ENCODE data around the gene CARS2. TPM values are rescaled to one million over a fixed set of nuclear protein-coding genes. Genes with fewer than 3 reads are reported as not detected.
"Not testable (repeated sequence)": the region's sequence is repeated elsewhere in the genome, so short reads cannot be mapped to it uniquely, and the experiment has no call there.

The CARS2 gene
- total RNA-seq, 1 experiment from 2014 or later, result 41.9 TPM

DNA sequence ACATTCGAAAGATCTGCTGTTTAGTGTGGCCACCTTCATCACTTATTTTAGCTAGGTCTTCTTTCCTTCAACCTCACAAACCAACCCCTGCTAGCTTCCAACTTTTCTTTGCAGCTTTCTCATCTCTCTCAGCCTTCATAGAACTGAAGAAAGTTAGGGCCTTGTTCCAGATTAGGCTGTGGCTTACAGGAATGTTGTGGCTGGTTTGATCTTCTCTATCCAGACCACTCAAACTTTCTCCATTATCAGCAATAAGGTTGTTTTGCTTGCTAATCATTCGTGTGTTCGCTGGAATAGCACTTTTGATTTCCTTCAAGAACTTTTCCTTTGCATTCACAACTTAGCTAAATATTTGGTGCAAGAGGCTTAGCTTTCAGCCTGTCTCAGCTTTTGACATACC, 44.7 kb downstream of the CARS2 start:
- H2AFZ ChIP-seq (ENCODE audit: low read length), result no peak overlapping the region
- H3K4ac ChIP-seq (ENCODE audit: low read depth, low read length), result no peak overlapping the region
- no peaks in the 10 kb centered on the region for H3K23me2 ChIP-seq (ENCODE audit: insufficient read length, low read depth, low read length, poor library complexity, severe bottlenecking)
- H3K9me3 ChIP-seq (ENCODE audit: control insufficient read depth, low read depth, low read length), result peaks cover 10% of the 10 kb centered on the region
- H2BK5ac ChIP-seq (ENCODE audit: insufficient read length, low read length), result no peak overlapping the region
- H3K4me3 Mint-ChIP-seq, result no peak overlapping the region
- no peak overlapping the region for H2BK12ac ChIP-seq (ENCODE audit: insufficient read length, low read depth, low read length)
- H2AK5ac ChIP-seq (ENCODE audit: insufficient read length, low read length), result no peak overlapping the region
- H3K27ac ChIP-seq (ENCODE audit: insufficient read length, low read depth, low read length), result no peak overlapping the region
- H2BK15ac ChIP-seq (ENCODE audit: low read depth, low read length), result no peak overlapping the region
- no peaks in the 10 kb centered on the region for H3K27me3 Mint-ChIP-seq (ENCODE audit: low read depth)
- H2BK120ac ChIP-seq (ENCODE audit: low read depth, low read length, poor library complexity, severe bottlenecking), result no peak overlapping the region
- H3K79me2 ChIP-seq (ENCODE audit: insufficient read depth, low read length), result no peaks in the 10 kb centered on the region
- H3K23ac ChIP-seq (ENCODE audit: insufficient read length, low read depth, low read length), result no peak overlapping the region
- no peak overlapping the region for H3K4me2 ChIP-seq (ENCODE audit: insufficient read depth, insufficient read length, low read length)
- H3K14ac ChIP-seq (ENCODE audit: insufficient read depth, low read length), result no peak overlapping the region
- no peaks in the 10 kb centered on the region for H3K79me1 ChIP-seq (ENCODE audit: insufficient read depth, low read depth, low read length, poor library complexity, severe bottlenecking)
- H3K4me1 Mint-ChIP-seq, result no peaks in the 10 kb centered on the region
- no peak overlapping the region for H3K9ac ChIP-seq (ENCODE audit: extremely low read depth, insufficient read length, low read length)
- no peak overlapping the region for H2BK20ac ChIP-seq (ENCODE audit: low read depth, low read length, poor library complexity, severe bottlenecking)
- H4K5ac ChIP-seq (ENCODE audit: insufficient read length, low read depth, low read length), result no peak overlapping the region
- H3K4me1 ChIP-seq (ENCODE audit: insufficient read depth, low read length), result no peaks in the 10 kb centered on the region
- no peak for DNase-seq
- TF ChIP-seq CTCF (conservative IDR thresholded peaks at IDR 0.05), result no peak
- H3T11ph ChIP-seq (ENCODE audit: low read length), result no peak overlapping the region
- H3K56ac ChIP-seq (ENCODE audit: insufficient read length, low read depth, low read length), result no peak overlapping the region
- no peak overlapping the region for H3K27ac Mint-ChIP-seq
- no peaks in the 10 kb centered on the region for H4K20me1 ChIP-seq (ENCODE audit: control insufficient read depth, insufficient read depth, insufficient read length)
- peaks cover 66 to 85% (median 81%) of the 10 kb centered on the region in 3 experiments for H3K36me3 Mint-ChIP-seq (ENCODE audit: insufficient read depth in 1 of 3, low read depth in 3 of 3)
- no peak overlapping the region for H4K91ac ChIP-seq (ENCODE audit: insufficient read length, low read depth, low read length)
- peaks cover 39 to 42% of the 10 kb centered on the region in 2 experiments for H3K9me3 Mint-ChIP-seq
- no peak overlapping the region for H3K18ac ChIP-seq (ENCODE audit: insufficient read length, low read depth, low read length)
- H3K27me3 ChIP-seq (ENCODE audit: insufficient read depth, low read length), result no peaks in the 10 kb centered on the region
- no CpG with 5 or more reads among the region's 3 CpGs for WGBS (ENCODE audit: extremely low coverage, insufficient read length, low lambda C conversion rate)
- no peak overlapping the region for H4K8ac ChIP-seq (replicated peaks; ENCODE audit: insufficient read length, low read depth, low read length)

GRCh38 chr13:110658218-110658911, 47.6 kb downstream of the CARS2 start:
- H3K27me3 Mint-ChIP-seq (ENCODE audit: low read depth); H3K4me1 ChIP-seq (ENCODE audit: insufficient read depth, low read length); H3K18ac ChIP-seq (ENCODE audit: insufficient read length, low read depth, low read length); H2AK5ac ChIP-seq (ENCODE audit: insufficient read length, low read length); H3K23ac ChIP-seq (ENCODE audit: insufficient read length, low read depth, low read length); H3K56ac ChIP-seq (ENCODE audit: insufficient read length, low read depth, low read length); H2BK15ac ChIP-seq (ENCODE audit: low read depth, low read length); H3K4ac ChIP-seq (ENCODE audit: low read depth, low read length); H3K4me2 ChIP-seq (ENCODE audit: insufficient read depth, insufficient read length, low read length); H3K27me3 ChIP-seq (ENCODE audit: insufficient read depth, low read length); H3K9ac ChIP-seq (ENCODE audit: extremely low read depth, insufficient read length, low read length); H3K14ac ChIP-seq (ENCODE audit: insufficient read depth, low read length); H4K8ac ChIP-seq (replicated peaks; ENCODE audit: insufficient read length, low read depth, low read length); H4K5ac ChIP-seq (ENCODE audit: insufficient read length, low read depth, low read length); H3K23me2 ChIP-seq (ENCODE audit: insufficient read length, low read depth, low read length, poor library complexity, severe bottlenecking); H3K4me1 Mint-ChIP-seq; H4K91ac ChIP-seq (ENCODE audit: insufficient read length, low read depth, low read length); H2BK120ac ChIP-seq (ENCODE audit: low read depth, low read length, poor library complexity, severe bottlenecking); H4K20me1 ChIP-seq (ENCODE audit: control insufficient read depth, insufficient read depth, insufficient read length); H3K27ac Mint-ChIP-seq; H3T11ph ChIP-seq (ENCODE audit: low read length); H2BK5ac ChIP-seq (ENCODE audit: insufficient read length, low read length); H2AFZ ChIP-seq (ENCODE audit: low read length); H3K27ac ChIP-seq (ENCODE audit: insufficient read length, low read depth, low read length); H2BK20ac ChIP-seq (ENCODE audit: low read depth, low read length, poor library complexity, severe bottlenecking); H3K79me2 ChIP-seq (ENCODE audit: insufficient read depth, low read length); H3K4me3 Mint-ChIP-seq; DNase-seq; H3K9me3 ChIP-seq (ENCODE audit: control insufficient read depth, low read depth, low read length); H2BK12ac ChIP-seq (ENCODE audit: insufficient read length, low read depth, low read length); H3K79me1 ChIP-seq (ENCODE audit: insufficient read depth, low read depth, low read length, poor library complexity, severe bottlenecking): not testable (repeated sequence)
- H3K9me3 Mint-ChIP-seq, result peaks cover 39 to 42% of the 10 kb centered on the region in 2 experiments
- H3K36me3 Mint-ChIP-seq (ENCODE audit: insufficient read depth in 1 of 3, low read depth in 3 of 3), result peaks cover 49 to 71% (median 64%) of the 10 kb centered on the region in 3 experiments
- no CpG with 5 or more reads among the region's 6 CpGs for WGBS (ENCODE audit: extremely low coverage, insufficient read length, low lambda C conversion rate)
